DMS153 (cell line): ENCODE measurements around the gene CHST11.

Source experiments
- DNase-seq: peaks from one replicate; lab custom pipeline; 2025; lab: John Stamatoyannopoulos, UW

CHST11 gene

DNA sequence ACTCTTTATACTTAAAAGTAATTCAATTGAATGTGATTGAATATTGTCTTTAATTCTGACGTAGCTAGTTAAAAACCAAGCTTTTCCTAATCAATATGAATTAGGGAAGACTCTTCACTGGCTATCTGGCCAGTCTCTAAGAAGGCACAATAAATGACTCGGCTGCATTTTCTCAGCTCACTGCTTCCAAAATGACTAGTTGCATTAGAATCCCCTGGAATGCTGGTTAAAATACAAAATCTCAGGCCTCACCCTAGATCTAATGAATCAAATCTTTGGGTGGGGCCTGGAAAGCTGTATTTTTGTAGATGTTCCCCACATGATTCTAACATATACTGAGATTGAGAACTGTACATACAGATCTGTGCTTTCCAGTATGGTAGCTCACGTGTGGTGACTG lies 242.1 kb downstream of the CHST11 start:
- DNase-seq: no peak

DNA sequence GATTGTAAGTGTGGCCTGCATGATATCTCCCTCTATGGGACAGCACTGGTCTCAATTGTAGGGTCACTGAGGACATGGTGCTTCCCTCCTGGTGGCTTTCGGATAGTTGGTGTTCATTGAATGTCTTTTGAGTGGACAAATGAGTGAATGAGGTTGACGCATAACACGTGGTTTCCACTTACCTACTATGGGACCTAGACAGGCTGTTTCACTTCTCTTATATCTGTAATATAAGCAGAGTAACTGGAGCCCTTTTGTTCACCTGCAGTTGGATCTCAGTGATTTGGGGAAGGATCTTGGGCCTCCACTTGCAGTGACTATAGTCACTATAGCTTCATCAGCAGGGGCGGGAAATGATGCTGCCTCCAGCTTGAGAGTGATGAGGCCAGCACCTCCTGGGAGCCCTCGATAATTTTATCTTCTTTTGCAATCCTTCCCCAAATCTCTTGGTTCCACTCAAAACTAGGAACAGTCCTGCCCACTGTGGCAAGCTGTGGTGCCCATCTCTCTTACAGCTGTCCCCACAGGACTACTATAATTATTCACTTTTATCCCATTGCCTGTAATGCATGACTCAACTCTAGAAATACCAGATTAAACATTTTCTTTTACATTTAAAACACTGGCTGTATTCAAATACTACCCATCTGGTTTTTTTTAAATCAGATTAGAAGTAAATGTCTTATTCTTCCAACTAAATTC lies 242.9 kb downstream of the CHST11 start:
- no peak for DNase-seq

DNA sequence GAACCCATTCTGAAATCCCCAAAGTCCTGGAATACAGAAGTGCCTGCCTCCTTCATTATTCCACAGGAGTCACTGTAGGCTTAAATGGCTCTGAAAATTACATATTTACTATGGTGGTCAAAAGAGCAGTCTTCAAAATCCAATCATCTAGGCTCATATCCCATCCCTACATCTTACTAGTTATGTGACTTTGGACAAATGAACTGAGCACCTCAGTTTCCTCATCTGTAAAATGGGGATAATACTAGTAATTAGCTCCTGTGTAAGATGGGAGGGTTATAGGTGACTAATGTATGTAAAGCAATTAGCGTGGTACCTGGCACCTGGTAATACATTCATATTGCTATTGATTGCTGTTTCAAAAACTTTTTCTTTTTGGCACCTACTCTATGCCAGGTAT lies 243.6 kb downstream of the CHST11 start:
- DNase-seq: no peak

DNA sequence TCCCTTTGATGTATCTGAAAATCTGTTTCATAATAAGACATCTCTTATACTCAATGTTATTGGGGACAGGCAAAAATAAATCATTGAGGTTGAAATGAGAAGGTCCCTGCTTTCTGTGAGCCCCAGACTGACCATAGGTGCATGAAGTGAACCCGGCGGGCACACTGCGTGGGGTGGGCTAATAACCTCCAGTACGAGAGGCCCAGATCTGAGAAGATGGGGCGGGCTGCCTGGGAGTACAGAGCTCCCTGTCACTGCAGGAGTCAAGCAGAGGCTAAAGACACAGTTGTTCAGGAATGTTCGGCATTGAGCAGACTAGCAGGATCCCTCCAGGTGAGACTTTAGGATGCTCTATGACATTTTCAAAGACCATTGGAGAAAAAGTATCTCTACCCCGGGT lies 244.6 kb downstream of the CHST11 start:
- no peak for DNase-seq

DNA sequence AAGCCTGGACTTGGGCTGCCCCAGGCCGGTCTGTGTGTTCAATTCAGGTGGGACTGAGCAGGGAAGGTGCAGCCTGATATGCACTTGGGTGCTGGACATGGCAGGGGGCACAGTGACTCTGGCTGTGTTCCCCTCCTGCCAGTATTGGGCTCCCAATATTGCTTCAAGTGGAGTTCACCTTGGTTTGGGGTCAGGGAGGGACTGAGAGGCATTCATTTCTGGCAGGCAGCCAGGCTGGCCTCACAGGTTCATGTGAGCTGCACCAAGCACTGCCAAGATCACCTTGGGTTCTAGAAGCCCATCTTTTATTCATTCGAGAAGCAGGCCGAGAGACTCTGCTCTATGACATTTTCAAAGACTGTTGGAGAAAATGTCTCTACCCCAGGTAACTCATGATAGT lies 245.0 kb downstream of the CHST11 start:
- no peak for DNase-seq

DNA sequence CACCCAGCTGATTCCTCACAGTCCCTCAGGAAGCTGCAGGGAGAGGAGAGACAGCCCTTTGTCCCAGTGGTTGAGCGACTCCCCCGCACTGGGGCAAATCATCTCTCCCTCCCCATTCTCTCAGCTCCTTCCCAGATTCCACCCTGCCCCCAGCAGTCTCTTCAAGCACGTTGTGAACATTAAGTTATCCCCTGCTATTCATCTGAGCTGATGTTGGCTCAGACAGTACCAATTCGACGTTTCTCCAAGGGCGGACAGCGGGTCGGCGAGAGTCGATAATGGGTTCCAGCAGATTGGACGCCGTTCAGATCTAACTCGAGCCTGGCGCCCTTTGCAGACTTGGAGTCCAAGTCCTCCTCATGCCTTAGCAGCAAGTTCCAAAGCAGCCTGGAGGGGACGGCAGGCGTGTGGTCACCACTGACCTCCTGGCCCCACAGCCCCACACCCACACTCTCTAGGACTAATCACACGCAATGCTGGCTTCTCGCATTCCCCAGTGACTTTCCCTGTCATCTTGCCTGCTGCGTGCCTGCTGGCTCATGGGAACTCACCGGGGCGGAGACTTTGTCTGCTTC lies 245.9 kb downstream of the CHST11 start:
- DNase-seq: no peak

DNA sequence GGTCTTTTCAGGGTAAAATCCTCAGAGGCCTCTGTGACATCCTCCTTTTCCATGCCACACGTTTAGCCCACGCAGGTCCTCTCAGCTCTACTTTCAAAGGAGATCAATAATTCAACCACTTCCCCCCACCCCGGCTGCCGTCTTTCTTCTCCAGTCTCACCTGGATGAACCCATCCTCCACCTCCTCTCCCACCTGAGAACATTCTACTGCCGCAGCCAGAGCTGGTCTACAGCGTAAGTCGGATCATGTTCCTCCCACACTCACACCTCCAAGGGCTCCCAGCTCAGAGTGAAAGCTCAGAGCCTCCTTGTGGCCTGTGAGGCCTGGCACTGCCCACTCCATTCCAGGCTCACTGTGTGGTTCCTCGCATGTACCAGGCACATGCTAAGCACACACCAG lies 246.6 kb downstream of the CHST11 start:
- no peak for DNase-seq

DNA sequence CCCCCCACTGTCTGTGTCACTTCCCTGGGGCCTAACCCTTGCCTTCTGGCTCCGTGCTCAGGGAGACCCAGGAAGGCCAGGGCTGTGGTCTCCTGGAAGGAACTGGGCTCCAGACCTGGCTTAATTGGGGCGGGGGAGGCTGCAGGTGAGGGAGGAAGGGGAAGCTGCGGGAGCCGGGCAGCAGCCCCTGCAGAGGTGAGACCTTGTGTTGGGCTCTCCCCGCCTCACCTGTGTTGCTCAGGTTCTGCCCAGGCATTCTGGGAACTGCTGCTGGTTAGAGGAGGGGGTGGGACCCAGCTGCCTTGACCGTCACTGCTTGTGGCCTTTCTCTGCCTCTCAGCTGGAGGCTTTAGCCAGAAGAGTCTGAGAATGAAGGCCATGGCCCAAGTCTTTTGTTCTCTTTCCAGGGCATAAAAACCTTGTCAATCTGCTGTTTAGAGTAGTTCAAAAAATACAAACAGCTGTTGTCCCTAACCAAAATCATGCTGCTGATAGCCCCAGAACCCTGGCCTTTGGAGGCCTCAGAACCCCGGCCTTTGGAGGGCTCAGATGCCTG lies 247.6 kb downstream of the CHST11 start:
- DNase-seq: no peak

DNA sequence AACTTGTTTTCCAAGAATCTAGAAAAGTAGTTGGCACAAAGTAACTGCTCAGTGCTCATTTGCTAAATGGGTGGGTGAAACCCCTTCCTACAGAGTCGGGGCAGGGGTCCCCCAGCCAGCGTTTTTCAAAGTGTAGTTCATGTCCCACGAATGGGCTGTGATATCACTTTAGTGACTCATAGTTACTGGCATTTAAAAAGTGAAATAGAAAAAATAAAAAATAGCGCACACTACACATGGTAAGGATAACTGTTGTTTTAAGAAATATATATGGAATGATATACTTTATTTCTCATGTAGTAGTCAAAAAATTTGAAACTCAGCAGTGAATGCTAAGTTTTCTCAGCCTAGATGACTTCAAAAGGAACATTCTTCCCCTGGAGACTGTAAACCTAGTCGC lies 250.4 kb downstream of the CHST11 start:
- DNase-seq: no peak

DNA sequence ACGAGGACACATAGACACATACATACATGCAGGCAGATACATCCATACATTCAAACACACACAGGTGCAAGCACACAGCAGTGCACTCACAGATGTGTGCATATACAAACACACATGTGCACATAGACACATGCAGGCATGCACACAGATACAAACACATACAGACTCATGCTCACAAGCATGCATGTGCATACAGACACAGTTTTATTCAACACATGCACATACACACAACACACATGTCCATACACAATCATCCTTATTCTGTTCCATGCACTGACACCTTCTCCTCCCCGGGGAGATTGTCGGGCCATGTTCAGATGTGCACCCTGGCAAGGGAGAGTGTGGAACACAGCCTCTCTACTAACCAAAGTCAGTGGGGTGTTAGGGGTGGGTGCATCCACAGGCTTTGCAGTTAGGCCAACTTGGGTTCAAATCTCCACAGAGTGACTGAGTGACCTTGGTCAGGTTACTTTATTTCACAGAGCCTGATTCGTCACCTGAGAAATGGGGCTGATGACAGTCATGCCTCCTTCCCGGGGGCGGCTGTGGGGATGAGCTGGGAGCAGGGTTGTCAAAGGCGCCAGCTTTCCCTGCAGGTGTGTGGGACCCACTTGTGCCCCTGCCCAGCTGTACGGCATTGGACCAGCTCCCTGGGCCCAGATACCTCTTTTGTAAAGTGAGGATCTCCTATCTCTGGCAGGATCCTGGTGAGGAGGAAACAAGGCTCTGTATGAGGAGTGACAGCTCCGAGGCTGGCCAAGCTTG lies 251.2 kb downstream of the CHST11 start:
- DNase-seq: no peak

DNA sequence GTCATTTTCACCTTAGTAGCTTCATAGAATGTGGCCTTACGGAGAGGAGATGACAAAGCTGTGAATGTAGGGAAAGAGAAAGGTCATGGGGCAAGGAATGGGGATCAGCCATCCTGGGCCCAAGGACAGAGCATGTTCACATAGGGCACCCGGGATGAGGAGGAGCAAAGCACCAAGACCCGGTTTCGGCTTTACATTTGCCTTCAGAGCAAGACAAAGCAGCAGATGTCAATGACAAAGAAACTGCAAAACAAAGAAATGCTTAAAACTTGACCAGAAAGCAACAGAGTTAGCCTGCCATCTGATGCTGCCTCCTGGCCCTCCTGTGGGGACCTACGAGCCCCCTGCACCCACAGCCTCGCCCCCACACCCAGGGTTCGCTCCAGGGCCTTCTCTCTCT lies 252.1 kb downstream of the CHST11 start:
- DNase-seq: no peak

DNA sequence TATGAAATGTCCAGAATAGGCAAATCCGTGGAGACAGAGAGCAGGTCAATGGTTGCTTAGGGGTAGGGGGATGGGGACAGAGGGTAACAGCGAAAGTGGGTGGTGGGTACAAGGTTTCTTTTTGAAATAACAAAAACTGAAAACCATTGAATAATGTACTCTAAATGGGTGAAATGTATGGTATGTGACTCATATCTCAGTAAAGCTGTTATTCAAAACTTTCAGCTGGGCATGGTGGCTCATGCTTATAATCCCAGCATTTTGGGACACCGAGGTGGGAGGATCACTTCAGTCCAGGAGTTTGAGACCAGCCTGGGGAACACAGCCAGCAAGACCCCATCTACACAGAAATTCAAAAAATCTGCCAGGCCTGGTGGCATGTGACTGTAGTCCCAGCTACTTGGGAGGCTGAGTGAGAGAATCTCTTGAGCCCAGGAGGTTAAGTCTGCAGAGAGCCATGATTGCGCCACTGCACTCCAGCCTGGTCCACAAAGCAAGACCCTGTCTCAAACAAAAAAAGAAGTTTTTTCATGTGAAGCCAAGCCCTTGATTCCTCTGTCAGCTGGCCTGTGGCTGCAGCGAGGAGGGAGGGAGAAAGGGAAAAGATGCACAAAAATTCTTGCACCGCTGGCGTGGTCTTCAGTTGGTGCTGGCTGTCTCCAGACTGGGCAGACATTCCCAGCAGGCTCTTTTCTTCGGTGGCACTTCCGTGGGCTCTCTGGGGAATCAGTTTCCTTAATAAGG lies 253.1 kb downstream of the CHST11 start:
- DNase-seq: no peak

DNA sequence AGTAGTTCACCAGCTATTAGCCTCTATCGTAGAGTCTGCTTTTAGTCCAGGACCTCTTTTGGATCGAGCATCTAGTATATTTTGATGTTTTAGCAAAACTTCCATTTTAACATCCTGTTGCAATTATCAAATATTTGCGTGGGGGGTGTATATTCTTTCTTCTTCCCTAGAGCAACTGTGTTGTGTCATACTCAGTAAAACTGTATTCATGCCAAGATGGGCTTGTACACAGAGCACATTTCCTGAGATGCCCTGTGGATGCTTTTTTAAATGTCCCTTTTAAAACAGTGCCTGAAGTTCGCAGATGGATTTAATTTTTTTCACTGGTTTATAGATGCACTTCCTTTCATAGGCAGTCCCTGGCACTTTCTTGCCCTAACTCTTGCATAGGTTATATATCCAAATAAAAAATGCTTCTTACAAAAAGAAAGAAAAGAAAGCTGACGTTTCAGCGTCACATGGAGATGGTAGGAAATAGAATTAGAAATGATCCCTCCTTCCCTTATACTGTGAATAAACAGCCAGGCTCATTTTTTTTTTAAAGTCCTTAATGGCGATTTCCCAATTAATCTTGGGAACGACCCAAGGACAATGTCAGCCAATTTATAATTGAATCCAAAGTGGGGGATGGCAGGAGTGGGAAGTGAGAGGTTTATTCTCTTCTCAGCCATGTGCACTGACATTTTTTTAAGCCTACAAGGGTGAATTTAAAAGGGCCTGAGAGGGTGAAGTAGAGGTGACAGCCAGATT lies 254.4 kb downstream of the CHST11 start:
- no peak for DNase-seq

DNA sequence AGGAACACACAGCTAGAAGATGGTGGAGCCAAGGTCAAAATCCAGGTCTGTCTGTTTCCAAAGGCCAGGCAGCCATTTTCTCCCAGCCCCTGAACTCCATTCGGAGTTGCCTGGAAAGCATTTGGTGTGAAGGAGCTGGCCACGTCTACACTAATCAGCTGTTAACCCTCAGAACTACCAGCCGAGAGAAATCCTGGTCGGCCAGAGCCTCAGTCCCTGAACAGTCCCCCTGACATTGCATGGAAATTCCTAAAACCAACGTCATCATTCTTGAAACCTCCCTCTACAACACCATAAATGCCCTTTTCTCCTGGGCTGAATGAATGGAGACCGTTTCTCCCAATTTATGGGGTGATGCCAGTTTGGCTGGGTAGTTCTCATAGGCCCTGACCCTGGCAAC lies 255.7 kb downstream of the CHST11 start:
- DNase-seq: no peak

DNA sequence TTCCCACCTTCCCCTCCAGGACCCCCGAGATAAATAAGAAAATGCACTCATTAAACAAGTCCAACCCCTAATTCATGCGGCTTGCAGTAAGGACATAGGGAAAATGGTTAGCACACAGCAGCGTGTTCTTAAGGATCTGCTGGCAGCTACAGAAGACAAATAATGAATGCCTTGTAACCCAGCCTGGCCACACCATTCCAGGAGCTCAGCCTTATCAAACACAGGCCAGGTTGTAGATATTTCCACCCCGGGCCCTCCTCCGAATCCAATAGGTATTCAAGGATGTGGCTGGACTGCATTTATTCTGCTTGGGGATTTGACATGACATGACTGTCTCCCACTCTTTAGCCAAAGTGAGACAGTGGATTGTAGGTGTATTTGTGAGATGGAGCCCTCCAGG lies 256.2 kb downstream of the CHST11 start:
- DNase-seq: no peak

DNA sequence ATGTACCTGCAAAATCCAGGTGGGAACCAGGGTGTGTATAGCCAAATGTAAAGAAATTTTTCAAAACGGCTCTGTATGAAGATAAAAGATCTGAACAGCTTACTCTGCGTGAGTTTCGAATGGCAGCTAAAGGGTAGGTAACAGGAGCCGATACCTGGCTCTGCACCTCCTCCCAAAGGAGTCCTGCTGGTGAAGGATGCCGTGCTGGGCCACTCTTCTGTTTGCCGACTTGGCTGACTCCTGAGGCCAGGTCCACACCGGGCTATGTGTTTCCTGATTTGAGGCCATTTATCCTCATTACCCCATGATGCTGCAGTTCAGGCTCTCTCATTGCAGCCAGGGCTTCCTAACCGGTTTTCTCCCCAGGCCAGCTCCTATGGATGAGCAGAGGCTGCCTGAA lies 256.7 kb downstream of the CHST11 start:
- DNase-seq: no peak

DNA sequence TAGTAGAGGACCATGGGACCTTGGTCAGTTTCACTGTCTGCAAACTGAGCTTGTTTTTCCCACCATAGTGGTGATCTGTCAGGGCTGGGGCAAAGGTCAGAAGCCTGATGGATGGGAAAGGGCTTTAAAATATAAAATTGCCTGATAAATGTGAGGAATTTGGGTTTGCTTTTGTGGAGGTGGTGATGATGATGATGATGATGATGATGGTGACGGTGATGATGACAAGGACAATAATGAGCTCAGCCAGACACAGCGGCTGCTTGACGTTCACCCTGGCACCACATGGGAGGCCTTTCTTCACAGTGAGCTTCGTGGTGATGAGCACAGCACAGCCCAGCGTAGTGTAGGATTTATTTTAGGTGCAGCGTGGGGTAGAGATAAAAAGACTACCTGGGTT lies 257.6 kb downstream of the CHST11 start:
- DNase-seq: no peak

DNA sequence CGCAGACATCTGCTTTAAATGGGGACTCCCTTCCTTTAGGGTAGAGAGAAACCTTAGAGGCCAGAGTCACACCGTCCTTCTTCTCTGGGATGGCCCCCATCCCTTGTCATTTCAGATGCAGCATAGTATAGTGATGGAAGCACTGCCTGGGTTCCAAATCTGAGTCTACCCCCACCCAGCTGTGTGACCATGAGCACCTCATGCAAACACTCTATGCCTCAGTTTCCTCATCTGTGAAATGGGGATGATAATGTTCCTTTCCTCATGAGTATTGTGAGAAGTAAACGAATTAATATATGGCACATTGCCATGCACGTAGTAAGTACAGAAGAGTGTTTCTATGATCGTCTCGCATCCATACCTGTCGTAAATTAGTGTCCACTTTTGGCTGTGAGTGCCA lies 259.4 kb downstream of the CHST11 start:
- DNase-seq: no peak

DNA sequence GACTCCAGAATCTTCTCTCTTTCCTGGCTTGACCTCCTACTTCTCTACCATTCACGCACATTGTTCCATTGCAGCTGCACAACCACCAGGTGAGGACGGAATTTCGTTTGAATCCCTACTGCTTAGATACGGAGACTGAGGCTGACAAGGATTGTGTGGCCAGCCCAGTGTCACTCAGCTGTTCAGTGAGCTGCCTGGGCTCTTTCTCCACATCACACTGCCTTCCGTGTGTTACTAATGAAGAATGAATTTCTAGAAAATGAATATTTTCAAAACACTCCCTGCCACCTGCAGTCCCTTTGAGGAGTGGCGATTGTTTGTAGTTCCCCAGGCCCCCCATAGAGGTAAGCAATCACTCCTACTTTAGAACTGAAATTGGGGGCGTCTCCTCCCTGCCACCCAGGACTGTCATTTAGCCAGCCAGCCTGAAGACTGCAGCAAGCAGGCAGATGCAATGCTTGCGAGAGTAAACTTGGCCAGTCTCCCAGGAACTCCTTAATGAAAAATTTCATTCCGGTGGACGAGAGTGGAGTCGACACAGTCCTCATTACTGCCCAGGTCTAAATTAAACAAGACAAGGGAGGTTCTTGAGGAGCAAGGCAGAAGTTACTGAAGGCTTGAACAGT lies 261.7 kb downstream of the CHST11 start:
- no peak for DNase-seq

DNA sequence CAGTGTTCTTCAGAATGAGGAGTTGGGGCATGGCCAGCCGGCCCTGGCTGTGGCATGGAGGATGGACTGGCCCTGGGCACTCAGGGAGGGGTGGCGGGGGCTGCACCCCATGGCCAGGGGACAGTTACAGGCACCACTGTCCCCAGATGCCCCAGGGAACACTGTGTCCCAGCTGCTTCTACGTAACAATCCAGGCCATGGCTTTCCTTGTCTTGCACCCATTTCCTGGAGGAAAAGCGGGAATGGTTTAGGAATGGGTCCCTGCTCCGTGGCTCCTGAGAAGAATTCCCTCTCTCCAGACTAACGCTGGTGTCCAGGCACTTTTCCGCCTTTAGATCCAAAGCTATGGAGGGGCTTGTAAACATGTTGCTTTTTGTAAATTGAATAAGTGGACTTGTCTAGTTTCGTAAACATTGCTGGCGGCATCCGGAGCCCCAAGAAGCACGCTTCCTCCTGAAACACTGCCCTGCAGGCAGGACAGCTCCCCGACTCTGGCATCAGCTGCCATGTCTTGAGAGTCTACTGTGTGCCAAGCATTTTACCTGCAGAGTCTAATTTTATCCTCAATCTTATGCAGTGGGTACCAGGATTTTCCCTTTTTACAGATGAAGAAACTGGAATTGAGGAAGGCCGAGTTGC lies 263.1 kb downstream of the CHST11 start:
- no peak for DNase-seq
